Measurements from ENCODE around the gene MYL7.

DNA sequence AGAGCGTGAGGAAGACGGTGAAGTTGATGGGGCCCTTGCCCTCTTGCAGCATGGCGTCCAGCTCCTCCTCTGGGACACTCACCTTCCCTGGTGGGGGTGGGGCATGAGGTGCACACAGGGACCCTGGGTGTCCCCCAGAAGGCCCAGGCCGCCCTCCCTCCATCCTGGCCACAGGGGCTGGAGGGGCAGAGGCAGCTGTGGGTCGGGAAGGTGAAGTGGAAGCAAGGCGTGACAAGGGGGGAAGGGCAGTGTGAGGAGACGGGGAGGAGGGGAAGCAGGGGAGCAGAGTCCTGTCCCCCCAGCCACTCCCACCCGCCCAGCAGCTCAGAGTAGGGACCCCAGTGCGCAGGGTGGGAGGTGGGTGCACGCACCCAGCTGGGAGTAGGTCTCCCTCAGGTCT, 791 bp downstream of the MYL7 start:
- TF ChIP-seq TAF15 (IDR thresholded peaks at IDR 0.05; ENCODE audit: low read depth, low read length, poor library complexity, severe bottlenecking) (no peak), HIVEP1 (CRISPR knock-in tag; IDR thresholded peaks at IDR 0.05) (no peak), ZMYM4 (CRISPR knock-in tag; IDR thresholded peaks at IDR 0.05) (no peak), SP2 (CRISPR knock-in tag; IDR thresholded peaks at IDR 0.05) (no peak), SALL1 (CRISPR knock-in tag; IDR thresholded peaks at IDR 0.05) (no peak), ESRRA (CRISPR knock-in tag; IDR thresholded peaks at IDR 0.05; ENCODE audit: low read depth) (no peak)
